Liver (tissue), 9 donors: ENCODE measurements around the gene RELN. TPM values are rescaled to one million over a fixed set of nuclear protein-coding genes. Genes with fewer than 3 reads are reported as not detected.

Experiments used
- DNase-seq: peaks from one replicate; pipeline ENCODE4 v3.0.0-alpha.2; 2017; ENCODE audit warnings: low spot score
- H3K27ac ChIP-seq, 2 donors: one replicate each; pipeline ENCODE4 v1.7.0; 2013; ENCODE audit warnings: inconsistent platforms in 2 of 2, low read length in 2 of 2, control low read depth in 1 of 2, low read depth in 1 of 2, mild to moderate bottlenecking in 1 of 2
- H3K27me3 ChIP-seq, 4 donors: one replicate each; pipeline versions ENCODE4 v1.6.1 to v1.7.0; 2013; ENCODE audit warnings: low read length in 3 of 4, inconsistent platforms in 1 of 4, mild to moderate bottlenecking in 1 of 4, moderate library complexity in 1 of 4; ENCODE audit not compliant: control insufficient read depth in 4 of 4, insufficient read depth in 4 of 4
- H3K36me3 ChIP-seq, 4 donors: one replicate each; pipeline versions ENCODE4 v1.6.1 to v1.7.0; 2013; ENCODE audit warnings: low read length in 3 of 4, mild to moderate bottlenecking in 3 of 4, low read depth in 1 of 4, moderate library complexity in 1 of 4; ENCODE audit not compliant: control insufficient read depth in 4 of 4, insufficient read depth in 3 of 4
- H3K4me1 ChIP-seq, 4 donors: one replicate each; pipeline versions ENCODE4 v1.6.1 to v1.7.0; 2013; ENCODE audit warnings: low read length in 3 of 4, mild to moderate bottlenecking in 3 of 4, moderate library complexity in 1 of 4; ENCODE audit not compliant: control insufficient read depth in 4 of 4, insufficient read depth in 4 of 4
- H3K4me3 ChIP-seq, 3 donors: one replicate each; pipeline versions ENCODE4 v1.6.1 to v1.7.0; 2013; ENCODE audit warnings: low read length in 3 of 3, control low read depth in 1 of 3, low read depth in 1 of 3, mild to moderate bottlenecking in 1 of 3
- H3K9ac ChIP-seq, 2 donors: one replicate each; pipeline ENCODE4 v1.7.0; 2013; ENCODE audit warnings: low read length in 2 of 2, mild to moderate bottlenecking in 2 of 2, moderate library complexity in 2 of 2, control low read depth in 1 of 2, low read depth in 1 of 2
- H3K9me3 ChIP-seq, 4 donors: one replicate each; pipeline versions ENCODE4 v1.6.1 to v1.7.0; 2013; ENCODE audit warnings: low read length in 3 of 4; ENCODE audit not compliant: control insufficient read depth in 4 of 4
- ATF3 ChIP-seq: IDR thresholded peaks from 2 replicates; pipeline ENCODE4 v1.6.1; 2016; ENCODE audit warnings: antibody characterized with exemption
- CTCF ChIP-seq: fragments of 150-350 bp; IDR thresholded peaks from 2 replicates; pipeline ENCODE4 v1.5.1; 2017; ENCODE audit warnings: improper control_type of control experiment, low read depth, low read length; ENCODE audit not compliant: missing input control
- EGR1 ChIP-seq, 2 donors: IDR thresholded peaks; 2 replicates each; pipeline ENCODE4 v1.6.1; 2016 to 2018; ENCODE audit warnings: antibody characterized with exemption in 2 of 2, low read depth in 2 of 2
- FOXA1 ChIP-seq: IDR thresholded peaks from 2 replicates; pipeline ENCODE4 v1.6.1; 2016; ENCODE audit warnings: antibody characterized with exemption
- FOXA2 ChIP-seq: IDR thresholded peaks from 2 replicates; pipeline ENCODE4 v1.6.1; 2016; ENCODE audit warnings: antibody characterized with exemption
- GABPA ChIP-seq, 2 donors: IDR thresholded peaks in 1 of 2; conservative IDR thresholded peaks in 1 of 2; 2 replicates each; pipeline ENCODE4 v1.6.1; 2016; ENCODE audit warnings: antibody characterized with exemption in 2 of 2, mild to moderate bottlenecking in 1 of 2, moderate library complexity in 1 of 2
- HNF4A ChIP-seq, 2 donors: conservative IDR thresholded peaks; 2 replicates each; pipeline ENCODE4 v1.6.1; 2016; ENCODE audit warnings: antibody characterized with exemption in 2 of 2, mild to moderate bottlenecking in 2 of 2
- MAX ChIP-seq: IDR thresholded peaks from 2 replicates; pipeline ENCODE4 v1.6.1; 2016; ENCODE audit warnings: antibody characterized with exemption
- RAD21 ChIP-seq, 2 donors: IDR thresholded peaks; 2 replicates each; pipeline ENCODE4 v1.6.1; 2016; ENCODE audit warnings: antibody characterized with exemption in 2 of 2, mild to moderate bottlenecking in 2 of 2
- REST ChIP-seq: IDR thresholded peaks from 2 replicates; pipeline ENCODE4 v1.6.1; 2016; ENCODE audit warnings: antibody characterized with exemption, mild to moderate bottlenecking
- RXRA ChIP-seq, 2 donors: IDR thresholded peaks; 2 replicates each; pipeline ENCODE4 v1.6.1; 2017 to 2018; ENCODE audit warnings: antibody characterized with exemption in 2 of 2, mild to moderate bottlenecking in 1 of 2
- SP1 ChIP-seq: IDR thresholded peaks from 2 replicates; pipeline ENCODE4 v1.6.1; 2018; ENCODE audit warnings: antibody characterized with exemption, mild to moderate bottlenecking
- TAF1 ChIP-seq: conservative IDR thresholded peaks from 2 replicates; pipeline ENCODE4 v1.6.1; 2016; ENCODE audit warnings: antibody characterized with exemption, mild to moderate bottlenecking
- WGBS: extraction: QIAGEN DNeasy Blood & Tissue Kit; methylation state at CpG from one replicate; pipeline ENCODE4 v1.1.7; 2013; 5-methylcytosine and 5-hydroxymethylcytosine counted together
- polyA plus RNA-seq, 2 donors: library from polyadenylated mRNA; stranded (reverse) in 1 of 2; unstranded in 1 of 2; fragments of 200-250 nt in 1 of 2; fragments of >200 nt in 1 of 2; fragmentation: Nextera tagmentation in 1 of 2; extraction: Ambion mirVana in 1 of 2; gene quantifications; one replicate each; pipeline versions ENCODE4 v1.2.1 to v1.2.3, GENCODE V29; 2013 to 2015
- total RNA-seq, 2 donors: library from RNA; depleted of rRNA; stranded (reverse); fragments of >200 nt; gene quantifications; one replicate each; pipeline ENCODE4 v1.2.3, GENCODE V29; 2014
- donor health status: healthy.
- donor health status: healthy.
- donor health status: healthy.
- donor health status: healthy.
- donor health status: healthy.

The RELN gene
- total and polyA plus RNA-seq, 4 donors, result 10.0 to 69.8 (median 28.4) TPM

- no peak for TF ChIP-seq GABPA (IDR thresholded peaks at IDR 0.05 in 1 of 2, conservative IDR thresholded peaks at IDR 0.05 in 1 of 2)
- TF ChIP-seq SP1, result no peak
- no peak for TF ChIP-seq FOXA2
- TF ChIP-seq RXRA (IDR thresholded peaks at IDR 0.05), result no peak
- no peak for TF ChIP-seq TAF1
- no peak for TF ChIP-seq RAD21 (IDR thresholded peaks at IDR 0.05)
- no peak for TF ChIP-seq EGR1 (IDR thresholded peaks at IDR 0.05; ENCODE audit: low read depth in 2 of 2)
- TF ChIP-seq FOXA1, result no peak
- no peak for TF ChIP-seq REST
- WGBS, result 96% methylated on average over 1 of the region's 1 CpG
- no peaks in the 10 kb centered on the region for H3K4me1 ChIP-seq
- no peak overlapping the region for H3K9ac ChIP-seq
- H3K27me3 ChIP-seq, result no peaks in the 10 kb centered on the region
- H3K27ac ChIP-seq, result no peak overlapping the region
- H3K4me3 ChIP-seq, result no peak overlapping the region
- DNase-seq, result no peak
- no peaks in the 10 kb centered on the region for H3K9me3 ChIP-seq
- H3K36me3 ChIP-seq, result no peaks in the 10 kb centered on the region
Observed at GRCh38 chr7:103699032-103699431, 290.4 kb downstream of the RELN start.

GRCh38 chr7:103698064-103698463 is 291.4 kb downstream of the RELN start:
- Histone ChIP-seq H3K36me3 (no peaks in the 10 kb centered on the region), H3K27me3 (no peaks in the 10 kb centered on the region), H3K9ac (no peak overlapping the region), H3K9me3 (no peaks in the 10 kb centered on the region), H3K4me1 (no peaks in the 10 kb centered on the region), H3K4me3 (no peak overlapping the region), H3K27ac (no peak overlapping the region)
- TF ChIP-seq CTCF (no peak), HNF4A (conservative IDR thresholded peaks at IDR 0.05) (no peak), GABPA (IDR thresholded peaks at IDR 0.05 in 1 of 2, conservative IDR thresholded peaks at IDR 0.05 in 1 of 2) (no peak), RXRA (IDR thresholded peaks at IDR 0.05) (no peak), MAX (no peak), ATF3 (no peak), FOXA1 (no peak), REST (no peak)
- DNase-seq, result no peak
